Vagina (tissue), 2 donors: Measurements from ENCODE around the gene USF1.
"Not testable (repeated sequence)": the region's sequence is repeated elsewhere in the genome, so short reads cannot be mapped to it uniquely, and the experiment has no call there.

Source experiments
- POLR2A ChIP-seq, 2 donors: fragments of 450-650 bp; IDR thresholded peaks; one replicate each; pipeline ENCODE4 v1.6.1; 2017; ENCODE audit warnings: antibody characterized with exemption in 2 of 2, mild to moderate bottlenecking in 2 of 2, moderate library complexity in 2 of 2
- POLR2AphosphoS5 ChIP-seq, 2 donors: sonication (generic); formaldehyde crosslinking; IDR thresholded peaks; one replicate each; pipeline ENCODE4 v1.9.0; 2017; ENCODE audit warnings: antibody characterized with exemption in 2 of 2, mild to moderate bottlenecking in 2 of 2, low read depth in 1 of 2; ENCODE audit not compliant: insufficient read depth in 1 of 2
- TF ChIP-seq, protein P1 (sequence below), 3 experiments: fragments of 450-650 bp in 2 of 3; fragments of 200-600 bp in 1 of 3; sonication (generic) in 1 of 3; IDR thresholded peaks; one replicate each; pipeline ENCODE4 v1.5.1; 2017 to 2019; ENCODE audit warnings: antibody characterized with exemption in 3 of 3, mild to moderate bottlenecking in 2 of 3, moderate library complexity in 2 of 3

GRCh38 chr1:161017181-161017580 is 28.6 kb downstream of the USF1 start:
- TF ChIP-seq POLR2A (IDR thresholded peaks at IDR 0.05); POLR2AphosphoS5 (IDR thresholded peaks at IDR 0.05; ENCODE audit: insufficient read depth in 1 of 2, low read depth in 1 of 2): not testable (repeated sequence)
- TF ChIP-seq, protein P1, sequence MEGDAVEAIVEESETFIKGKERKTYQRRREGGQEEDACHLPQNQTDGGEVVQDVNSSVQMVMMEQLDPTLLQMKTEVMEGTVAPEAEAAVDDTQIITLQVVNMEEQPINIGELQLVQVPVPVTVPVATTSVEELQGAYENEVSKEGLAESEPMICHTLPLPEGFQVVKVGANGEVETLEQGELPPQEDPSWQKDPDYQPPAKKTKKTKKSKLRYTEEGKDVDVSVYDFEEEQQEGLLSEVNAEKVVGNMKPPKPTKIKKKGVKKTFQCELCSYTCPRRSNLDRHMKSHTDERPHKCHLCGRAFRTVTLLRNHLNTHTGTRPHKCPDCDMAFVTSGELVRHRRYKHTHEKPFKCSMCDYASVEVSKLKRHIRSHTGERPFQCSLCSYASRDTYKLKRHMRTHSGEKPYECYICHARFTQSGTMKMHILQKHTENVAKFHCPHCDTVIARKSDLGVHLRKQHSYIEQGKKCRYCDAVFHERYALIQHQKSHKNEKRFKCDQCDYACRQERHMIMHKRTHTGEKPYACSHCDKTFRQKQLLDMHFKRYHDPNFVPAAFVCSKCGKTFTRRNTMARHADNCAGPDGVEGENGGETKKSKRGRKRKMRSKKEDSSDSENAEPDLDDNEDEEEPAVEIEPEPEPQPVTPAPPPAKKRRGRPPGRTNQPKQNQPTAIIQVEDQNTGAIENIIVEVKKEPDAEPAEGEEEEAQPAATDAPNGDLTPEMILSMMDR (IDR thresholded peaks at IDR 0.05) = not testable (repeated sequence)
